Ishikawa (cell line): ENCODE results near the gene RBMS3.

Source experiments
- CEBPB ChIP-seq: IDR thresholded peaks from 2 replicates; pipeline ENCODE4 v1.6.1; 2012
- CREB1 ChIP-seq: IDR thresholded peaks from 2 replicates; pipeline ENCODE4 v1.6.1; 2012; ENCODE audit warnings: low read depth
- EGR1 ChIP-seq: IDR thresholded peaks from 2 replicates; pipeline ENCODE4 v1.6.1; 2012
- EP300 ChIP-seq: IDR thresholded peaks from 2 replicates; pipeline ENCODE4 v1.6.1; 2012; ENCODE audit warnings: borderline replicate concordance
- FOXM1 ChIP-seq: IDR thresholded peaks from 2 replicates; pipeline ENCODE4 v1.6.1; 2012; ENCODE audit warnings: low read depth, borderline replicate concordance
- NFIC ChIP-seq: IDR thresholded peaks from 2 replicates; pipeline ENCODE4 v1.6.1; 2012
- RAD21 ChIP-seq: IDR thresholded peaks from 2 replicates; pipeline ENCODE4 v1.6.1; 2012; ENCODE audit warnings: low read depth
- REST ChIP-seq: IDR thresholded peaks from 2 replicates; pipeline ENCODE4 v1.6.1; 2012; ENCODE audit warnings: low read depth, mild to moderate bottlenecking
- TAF1 ChIP-seq: IDR thresholded peaks from 2 replicates; pipeline ENCODE4 v1.6.1; 2012; ENCODE audit warnings: low read depth, mild to moderate bottlenecking
- TCF12 ChIP-seq: IDR thresholded peaks from 2 replicates; pipeline ENCODE4 v1.6.1; 2012; ENCODE audit warnings: low read depth
- TEAD4 ChIP-seq: IDR thresholded peaks from 2 replicates; pipeline ENCODE4 v1.6.1; 2012
- USF1 ChIP-seq: IDR thresholded peaks from 2 replicates; pipeline ENCODE4 v1.6.1; 2012
- YY1 ChIP-seq: IDR thresholded peaks from 2 replicates; pipeline ENCODE4 v1.6.1; 2012; ENCODE audit warnings: low read depth
- ZBTB7A ChIP-seq: IDR thresholded peaks from 2 replicates; pipeline ENCODE4 v1.6.1; 2012; ENCODE audit warnings: low read depth

RBMS3 gene

GRCh38 chr3:29275309-29275708 lies 5.6 kb upstream of the RBMS3 start:
- TF ChIP-seq EP300: no peak
- TF ChIP-seq USF1: 0 out of 2 replicates have a peak, but pooled peaks have one; percentile 7
- no peak for TF ChIP-seq CEBPB
- no peak for TF ChIP-seq TEAD4

- TF ChIP-seq CEBPB: no peak
- TF ChIP-seq REST: no peak
- no peak for TF ChIP-seq TCF12
- TF ChIP-seq NFIC: no peak
Measured at GRCh38 chr3:29277249-29277648, 3.6 kb upstream of the RBMS3 start.

GRCh38 chr3:29279286-29279685 lies 1.6 kb upstream of the RBMS3 start:
- TF ChIP-seq EGR1: no peak

GRCh38 chr3:29279806-29280205 lies 1.1 kb upstream of the RBMS3 start:
- no peak for TF ChIP-seq EGR1
- TF ChIP-seq TCF12: no peak
- TF ChIP-seq YY1: no peak
- no peak for TF ChIP-seq NFIC
- TF ChIP-seq USF1: no peak
- no peak for TF ChIP-seq ZBTB7A
- TF ChIP-seq RAD21: no peak

- TF ChIP-seq USF1: no peak
- 0 out of 2 replicates have a peak, but pooled peaks have one; percentile 6 for TF ChIP-seq FOXM1
Measured at GRCh38 chr3:29281094-29281343, 148 bp downstream of the RBMS3 start.

- peak; percentile 23; the same call in 1 of the 2 replicates for TF ChIP-seq NFIC
- TF ChIP-seq CEBPB: peak; percentile 8; the same call in 1 of the 2 replicates
- 0 out of 2 replicates have a peak, but pooled peaks have one; percentile 32 for TF ChIP-seq TEAD4
- TF ChIP-seq YY1: no peak
- TF ChIP-seq TCF12: peak; percentile 51; the same call in 1 of the 2 replicates
- no peak for TF ChIP-seq EGR1
- TF ChIP-seq FOXM1: no peak
- no peak for TF ChIP-seq TAF1
- no peak for TF ChIP-seq RAD21
- TF ChIP-seq ZBTB7A: no peak
- no peak for TF ChIP-seq CREB1
- no peak for TF ChIP-seq USF1
- TF ChIP-seq EP300: peak; percentile 49; the same call in 1 of the 2 replicates
- no peak for TF ChIP-seq REST
Measured at GRCh38 chr3:29281344-29282241, 722 bp downstream of the RBMS3 start.
